Neural crest cell (in vitro differentiated cells): Measurements from ENCODE around the gene CA10. TPM values are rescaled to one million over a fixed set of nuclear protein-coding genes. Genes with fewer than 3 reads are reported as not detected.
A peak's percentile ranks its signal among the peaks of the same experiment; 100 is the strongest.

ENCODE experiments used
- DNase-seq: peaks from one replicate; pipeline ENCODE4 v3.0.0; 2021; ENCODE audit warnings: low read depth, mixed read lengths, low spot score
- H3K27ac Mint-ChIP-seq: one replicate; pipeline ENCODE4 v1.8.0; 2021; ENCODE audit warnings: mild to moderate bottlenecking, mixed read lengths; ENCODE audit not compliant: unreplicated experiment
- H3K27me3 Mint-ChIP-seq: 2 replicates; pipeline ENCODE4 v1.8.0; 2021; ENCODE audit warnings: low read depth, mild to moderate bottlenecking, mixed read lengths
- H3K36me3 Mint-ChIP-seq: 2 replicates; pipeline ENCODE4 v1.8.0; 2021; ENCODE audit warnings: low read depth, mild to moderate bottlenecking, mixed read lengths
- H3K4me1 Mint-ChIP-seq: 2 replicates; pipeline ENCODE4 v1.8.0; 2021; ENCODE audit warnings: mixed read lengths
- H3K4me3 Mint-ChIP-seq: one replicate; pipeline ENCODE4 v1.8.0; 2021; ENCODE audit warnings: mild to moderate bottlenecking, mixed read lengths
- H3K9me3 Mint-ChIP-seq: 2 replicates; pipeline ENCODE4 v1.8.0; 2021; ENCODE audit warnings: mixed read lengths
- total RNA-seq: library from RNA; stranded (reverse); gene quantifications from 2 replicates; pipeline ENCODE4 v1.2.1, GENCODE V29; 2021
- TF ChIP-seq, protein P1 (sequence below): fragments of 200-600 bp; sonication (generic); conservative IDR thresholded peaks from 2 replicates; pipeline ENCODE4 v1.5.0; 2021; ENCODE audit warnings: antibody characterized with exemption, mild to moderate bottlenecking

Gene CA10
- total RNA-seq, 1 donor from 2014 or later = not detected

GRCh38 chr17:51739245-51739886 lies 419.1 kb downstream of the CA10 start:
- DNase-seq = no peak
- no peak overlapping the region for H3K4me3 Mint-ChIP-seq
- no peaks in the 10 kb centered on the region for H3K36me3 Mint-ChIP-seq
- peaks cover 3% of the 10 kb centered on the region for H3K9me3 Mint-ChIP-seq
- H3K27ac Mint-ChIP-seq = no peak overlapping the region
- H3K27me3 Mint-ChIP-seq = peaks cover 18% of the 10 kb centered on the region
- peaks cover 18% of the 10 kb centered on the region for H3K4me1 Mint-ChIP-seq
- TF ChIP-seq, protein P1, sequence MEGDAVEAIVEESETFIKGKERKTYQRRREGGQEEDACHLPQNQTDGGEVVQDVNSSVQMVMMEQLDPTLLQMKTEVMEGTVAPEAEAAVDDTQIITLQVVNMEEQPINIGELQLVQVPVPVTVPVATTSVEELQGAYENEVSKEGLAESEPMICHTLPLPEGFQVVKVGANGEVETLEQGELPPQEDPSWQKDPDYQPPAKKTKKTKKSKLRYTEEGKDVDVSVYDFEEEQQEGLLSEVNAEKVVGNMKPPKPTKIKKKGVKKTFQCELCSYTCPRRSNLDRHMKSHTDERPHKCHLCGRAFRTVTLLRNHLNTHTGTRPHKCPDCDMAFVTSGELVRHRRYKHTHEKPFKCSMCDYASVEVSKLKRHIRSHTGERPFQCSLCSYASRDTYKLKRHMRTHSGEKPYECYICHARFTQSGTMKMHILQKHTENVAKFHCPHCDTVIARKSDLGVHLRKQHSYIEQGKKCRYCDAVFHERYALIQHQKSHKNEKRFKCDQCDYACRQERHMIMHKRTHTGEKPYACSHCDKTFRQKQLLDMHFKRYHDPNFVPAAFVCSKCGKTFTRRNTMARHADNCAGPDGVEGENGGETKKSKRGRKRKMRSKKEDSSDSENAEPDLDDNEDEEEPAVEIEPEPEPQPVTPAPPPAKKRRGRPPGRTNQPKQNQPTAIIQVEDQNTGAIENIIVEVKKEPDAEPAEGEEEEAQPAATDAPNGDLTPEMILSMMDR = no peak

DNA sequence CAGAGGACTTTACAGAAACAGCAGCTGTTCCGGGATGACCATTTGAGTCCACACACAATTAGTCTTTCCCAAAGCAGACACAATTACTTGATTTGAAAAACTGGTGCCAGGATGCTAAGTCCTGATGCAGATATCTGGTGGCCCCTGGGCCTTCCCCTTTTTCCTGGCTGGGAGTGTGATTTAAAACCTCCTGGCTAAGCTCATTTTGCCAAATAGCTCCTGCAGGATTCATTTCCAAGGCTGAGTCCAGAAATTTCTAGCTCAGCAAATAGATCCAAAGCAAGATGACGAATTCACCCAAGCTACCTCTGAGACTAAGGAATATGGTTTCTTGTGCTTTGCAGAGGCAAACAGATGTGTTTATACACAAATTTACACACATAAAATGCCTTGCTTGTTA lies 422.2 kb downstream of the CA10 start:
- H3K27ac Mint-ChIP-seq = no peak overlapping the region
- no peak overlapping the region for H3K4me3 Mint-ChIP-seq
- no peaks in the 10 kb centered on the region for H3K36me3 Mint-ChIP-seq
- DNase-seq = no peak
- H3K4me1 Mint-ChIP-seq = peaks cover 16% of the 10 kb centered on the region
- H3K9me3 Mint-ChIP-seq = peaks cover 3% of the 10 kb centered on the region
- H3K27me3 Mint-ChIP-seq = peaks cover 24% of the 10 kb centered on the region
- TF ChIP-seq, protein P1 = no peak

DNA sequence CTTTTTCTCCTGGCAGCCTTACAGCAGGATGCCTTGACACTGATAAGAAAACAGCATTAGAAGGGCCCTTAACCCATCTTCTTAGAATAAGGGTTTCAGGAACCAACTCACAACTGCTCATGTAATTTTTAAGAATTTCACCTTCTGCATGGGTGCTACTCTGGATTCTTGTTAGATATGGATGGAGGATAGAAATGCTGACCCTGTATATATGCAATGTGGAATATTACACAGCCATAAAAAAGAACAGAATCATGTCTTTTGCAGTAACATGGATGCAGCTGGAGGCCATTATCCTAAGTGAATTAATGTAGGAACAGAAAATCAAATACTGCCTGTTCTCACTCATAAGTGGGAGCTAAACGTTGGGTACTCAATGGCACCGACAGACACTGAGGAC lies 423.5 kb downstream of the CA10 start:
- peaks cover 24% of the 10 kb centered on the region for H3K27me3 Mint-ChIP-seq
- no peak for DNase-seq
- H3K27ac Mint-ChIP-seq = no peak overlapping the region
- TF ChIP-seq, protein P1 = no peak
- no peaks in the 10 kb centered on the region for H3K36me3 Mint-ChIP-seq
- H3K9me3 Mint-ChIP-seq = peaks cover 3% of the 10 kb centered on the region
- peaks cover 9% of the 10 kb centered on the region for H3K4me1 Mint-ChIP-seq
- no peak overlapping the region for H3K4me3 Mint-ChIP-seq

- H3K27ac Mint-ChIP-seq = no peak overlapping the region
- no peak for DNase-seq
- peaks cover 3% of the 10 kb centered on the region for H3K9me3 Mint-ChIP-seq
- H3K27me3 Mint-ChIP-seq = peaks cover 24% of the 10 kb centered on the region
- peaks cover 9% of the 10 kb centered on the region for H3K4me1 Mint-ChIP-seq
- TF ChIP-seq, protein P1 = peak; percentile 58
- no peaks in the 10 kb centered on the region for H3K36me3 Mint-ChIP-seq
- H3K4me3 Mint-ChIP-seq = no peak overlapping the region
These were observed 424.1 kb downstream of the CA10 start for GRCh38 chr17:51734462-51734861.

DNA sequence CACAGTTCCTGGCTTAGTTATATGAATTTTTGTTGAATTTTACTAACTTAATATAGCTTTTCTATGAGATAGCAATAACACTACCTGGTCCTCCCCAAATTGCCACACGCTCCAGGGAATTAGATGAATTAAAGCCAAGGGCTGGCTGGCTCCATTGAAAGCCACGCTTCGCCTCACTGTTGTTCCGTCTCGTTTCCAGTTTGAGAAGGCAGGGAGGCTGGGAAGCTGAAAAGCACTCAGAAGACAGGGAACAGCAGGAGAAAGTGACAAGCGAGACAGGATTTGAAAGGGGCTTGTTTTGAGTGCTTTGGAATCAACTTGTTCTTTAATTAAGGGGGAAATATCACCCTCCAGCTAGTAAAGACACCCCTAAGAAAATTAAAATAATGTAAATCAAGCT lies 425.3 kb downstream of the CA10 start:
- H3K4me3 Mint-ChIP-seq = no peak overlapping the region
- H3K36me3 Mint-ChIP-seq = no peaks in the 10 kb centered on the region
- H3K9me3 Mint-ChIP-seq = peaks cover 3% of the 10 kb centered on the region
- TF ChIP-seq, protein P1 = no peak
- H3K27ac Mint-ChIP-seq = no peak overlapping the region
- H3K27me3 Mint-ChIP-seq = peaks cover 27% of the 10 kb centered on the region
- no peak for DNase-seq
- H3K4me1 Mint-ChIP-seq = peaks cover 4% of the 10 kb centered on the region
